Measurements from ENCODE around the gene ARFGAP3. TPM values are rescaled to one million over a fixed set of nuclear protein-coding genes. Genes with fewer than 3 reads are reported as not detected.

The ARFGAP3 gene
- total RNA-seq, 1 experiment from 2014 or later = 16.9 TPM

DNA sequence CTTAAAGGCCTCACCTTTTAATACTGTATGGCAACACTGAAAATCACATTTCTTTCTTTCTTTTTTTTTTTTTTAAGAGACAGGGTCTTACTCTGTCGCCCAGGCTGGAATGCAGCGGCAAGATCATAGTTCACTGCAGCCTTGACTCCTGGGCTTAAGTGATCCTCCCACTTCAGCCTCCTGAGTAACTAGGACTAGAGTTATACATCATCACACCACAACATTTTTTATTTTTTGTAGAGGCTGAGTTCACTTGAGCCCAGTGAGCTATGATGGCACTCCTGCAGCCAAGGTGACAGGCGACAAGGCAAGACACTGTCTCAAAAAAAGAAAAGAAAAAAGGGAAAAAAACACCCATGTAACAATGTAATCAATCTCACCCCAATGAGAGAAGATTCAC lies 10.0 kb downstream of the ARFGAP3 start:
- no peaks in the 10 kb centered on the region for H3K9me3 Mint-ChIP-seq
- no peak overlapping the region for H3K4me3 Mint-ChIP-seq
- ATAC-seq = no peak
- TF ChIP-seq ZNF425 (CRISPR knock-in tag; conservative IDR thresholded peaks at IDR 0.05) (no peak), SOX15 (CRISPR knock-in tag; IDR thresholded peaks at IDR 0.05) (no peak), ZNF423 (CRISPR knock-in tag; IDR thresholded peaks at IDR 0.05) (no peak), NFYB (CRISPR knock-in tag; conservative IDR thresholded peaks at IDR 0.05; ENCODE audit: low read depth) (no peak), ZBTB43 (CRISPR knock-in tag; IDR thresholded peaks at IDR 0.05) (no peak), NR1H2 (CRISPR knock-in tag; IDR thresholded peaks at IDR 0.05) (no peak), RORB (CRISPR knock-in tag; IDR thresholded peaks at IDR 0.05) (no peak), RELA (CRISPR knock-in tag; IDR thresholded peaks at IDR 0.05; ENCODE audit: borderline replicate concordance) (no peak), USF2 (CRISPR knock-in tag; IDR thresholded peaks at IDR 0.05) (no peak), KAT7 (CRISPR knock-in tag; IDR thresholded peaks at IDR 0.05; ENCODE audit: borderline replicate concordance) (no peak), MYBL2 (CRISPR knock-in tag; IDR thresholded peaks at IDR 0.05) (no peak), MLX (CRISPR knock-in tag; IDR thresholded peaks at IDR 0.05) (no peak), TP53 (CRISPR knock-in tag; IDR thresholded peaks at IDR 0.05) (no peak), ELF4 (CRISPR knock-in tag; IDR thresholded peaks at IDR 0.05; ENCODE audit: low read depth) (no peak), AFF4 (CRISPR knock-in tag; IDR thresholded peaks at IDR 0.05; ENCODE audit: borderline replicate concordance) (no peak), CREB1 (CRISPR knock-in tag; IDR thresholded peaks at IDR 0.05) (no peak)
- TF ChIP-seq, protein P1, sequence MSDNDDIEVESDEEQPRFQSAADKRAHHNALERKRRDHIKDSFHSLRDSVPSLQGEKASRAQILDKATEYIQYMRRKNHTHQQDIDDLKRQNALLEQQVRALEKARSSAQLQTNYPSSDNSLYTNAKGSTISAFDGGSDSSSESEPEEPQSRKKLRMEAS (CRISPR knock-in tag; IDR thresholded peaks at IDR 0.05) = no peak
- TF ChIP-seq, protein P2, sequence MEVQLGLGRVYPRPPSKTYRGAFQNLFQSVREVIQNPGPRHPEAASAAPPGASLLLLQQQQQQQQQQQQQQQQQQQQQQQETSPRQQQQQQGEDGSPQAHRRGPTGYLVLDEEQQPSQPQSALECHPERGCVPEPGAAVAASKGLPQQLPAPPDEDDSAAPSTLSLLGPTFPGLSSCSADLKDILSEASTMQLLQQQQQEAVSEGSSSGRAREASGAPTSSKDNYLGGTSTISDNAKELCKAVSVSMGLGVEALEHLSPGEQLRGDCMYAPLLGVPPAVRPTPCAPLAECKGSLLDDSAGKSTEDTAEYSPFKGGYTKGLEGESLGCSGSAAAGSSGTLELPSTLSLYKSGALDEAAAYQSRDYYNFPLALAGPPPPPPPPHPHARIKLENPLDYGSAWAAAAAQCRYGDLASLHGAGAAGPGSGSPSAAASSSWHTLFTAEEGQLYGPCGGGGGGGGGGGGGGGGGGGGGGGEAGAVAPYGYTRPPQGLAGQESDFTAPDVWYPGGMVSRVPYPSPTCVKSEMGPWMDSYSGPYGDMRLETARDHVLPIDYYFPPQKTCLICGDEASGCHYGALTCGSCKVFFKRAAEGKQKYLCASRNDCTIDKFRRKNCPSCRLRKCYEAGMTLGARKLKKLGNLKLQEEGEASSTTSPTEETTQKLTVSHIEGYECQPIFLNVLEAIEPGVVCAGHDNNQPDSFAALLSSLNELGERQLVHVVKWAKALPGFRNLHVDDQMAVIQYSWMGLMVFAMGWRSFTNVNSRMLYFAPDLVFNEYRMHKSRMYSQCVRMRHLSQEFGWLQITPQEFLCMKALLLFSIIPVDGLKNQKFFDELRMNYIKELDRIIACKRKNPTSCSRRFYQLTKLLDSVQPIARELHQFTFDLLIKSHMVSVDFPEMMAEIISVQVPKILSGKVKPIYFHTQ (CRISPR knock-in tag; IDR thresholded peaks at IDR 0.05) = no peak
- ChIA-PET CTCF (no interaction called here), POLR2A (no interaction called here)
- H3K27ac Mint-ChIP-seq = no peak overlapping the region
- no peaks in the 10 kb centered on the region for H3K27me3 Mint-ChIP-seq (ENCODE audit: low read depth)
- H3K4me1 Mint-ChIP-seq = no peaks in the 10 kb centered on the region
- H3K36me3 Mint-ChIP-seq = no peaks in the 10 kb centered on the region
- no peak for DNase-seq (ENCODE audit: low spot score)

All from WTC11 (cell line).